WTC11 (cell line): ENCODE measurements around the gene SERTAD1. TPM values are rescaled to one million over a fixed set of nuclear protein-coding genes. Genes with fewer than 3 reads are reported as not detected.
A peak's percentile ranks its signal among the peaks of the same experiment; 100 is the strongest.

ENCODE experiments used
- ATAC-seq: fragments of 200-7000 bp; cut with Tn5 transposase; 2 replicates; pipeline ENCODE4 v1.10.0; 2021; ENCODE audit warnings: mild to moderate bottlenecking, moderate library complexity
- CTCF ChIA-PET: fragments of 300-600 bp; sonication (Branson Sonifier 250); formaldehyde crosslinking; loops from one replicate; lab custom pipeline; 2021; ENCODE audit warnings: antibody characterized with exemption; lab: Charles Lee
- POLR2A ChIA-PET: fragments of 350-600 bp; sonication (Branson Sonifier 250); formaldehyde crosslinking; loops from one replicate; lab custom pipeline; 2021; ENCODE audit warnings: antibody characterized with exemption; lab: Charles Lee
- DNase-seq: peaks from one replicate; pipeline ENCODE4 v3.0.0; 2021; ENCODE audit warnings: low spot score
- H3K27ac Mint-ChIP-seq: 2 replicates; pipeline ENCODE4 v1.8.0; 2021; ENCODE audit warnings: mixed read lengths
- H3K27me3 Mint-ChIP-seq: 2 replicates; pipeline ENCODE4 v1.8.0; 2021; ENCODE audit warnings: low read depth, mild to moderate bottlenecking, moderate library complexity, mixed read lengths
- H3K36me3 Mint-ChIP-seq: 2 replicates; pipeline ENCODE4 v1.8.0; 2021; ENCODE audit warnings: mixed read lengths
- H3K4me1 Mint-ChIP-seq: 2 replicates; pipeline ENCODE4 v1.8.0; 2022; ENCODE audit warnings: mixed read lengths
- H3K4me3 Mint-ChIP-seq: 2 replicates; pipeline ENCODE4 v1.8.0; 2021; ENCODE audit warnings: mild to moderate bottlenecking, moderate library complexity, mixed read lengths
- H3K9me3 Mint-ChIP-seq: 2 replicates; pipeline ENCODE4 v1.8.0; 2021; ENCODE audit warnings: mixed read lengths
- ELF4 ChIP-seq: sonication (generic); formaldehyde crosslinking; IDR thresholded peaks from 2 replicates; pipeline ENCODE4 v1.8.1; 2022; ENCODE audit warnings: low read depth, mild to moderate bottlenecking, moderate library complexity, missing genetic modification reagents
- EMX1 ChIP-seq: fragments of 250-450 bp; sonication (Bioruptor Pico); IDR thresholded peaks from 2 replicates; pipeline ENCODE4 v1.8.0; 2021; ENCODE audit warnings: mild to moderate bottlenecking
- ETV6 ChIP-seq: sonication (generic); formaldehyde crosslinking; IDR thresholded peaks from 2 replicates; pipeline ENCODE4 v1.8.1; 2022; ENCODE audit warnings: mild to moderate bottlenecking, missing genetic modification reagents
- FOXK1 ChIP-seq: sonication (generic); formaldehyde crosslinking; IDR thresholded peaks from 2 replicates; pipeline ENCODE4 v1.8.0; 2022; ENCODE audit warnings: mild to moderate bottlenecking, moderate library complexity, missing genetic modification reagents
- FOXP1 ChIP-seq: sonication (generic); formaldehyde crosslinking; IDR thresholded peaks from 2 replicates; pipeline ENCODE4 v1.8.0; 2022; ENCODE audit warnings: missing genetic modification reagents, mild to moderate bottlenecking, moderate library complexity, borderline replicate concordance
- IRF2 ChIP-seq: sonication (generic); formaldehyde crosslinking; IDR thresholded peaks from 2 replicates; pipeline ENCODE4 v1.8.0; 2022; ENCODE audit warnings: low read depth, missing genetic modification reagents, borderline replicate concordance
- MYBL2 ChIP-seq: sonication (generic); formaldehyde crosslinking; IDR thresholded peaks from 2 replicates; pipeline ENCODE4 v1.8.1; 2023; ENCODE audit warnings: mild to moderate bottlenecking, moderate library complexity, missing genetic modification reagents
- NFYB ChIP-seq: sonication (generic); formaldehyde crosslinking; conservative IDR thresholded peaks from 2 replicates; pipeline ENCODE4 v1.8.0; 2022; ENCODE audit warnings: low read depth, missing genetic modification reagents
- NR1H2 ChIP-seq: sonication (generic); formaldehyde crosslinking; IDR thresholded peaks from 2 replicates; pipeline ENCODE4 v1.9.0; 2021; ENCODE audit warnings: mild to moderate bottlenecking, moderate library complexity, missing genetic modification reagents
- SMAD3 ChIP-seq: sonication (generic); formaldehyde crosslinking; IDR thresholded peaks from 2 replicates; pipeline ENCODE4 v1.8.0; 2022; ENCODE audit warnings: missing genetic modification reagents, mild to moderate bottlenecking, borderline replicate concordance
- SMAD4 ChIP-seq: sonication (generic); formaldehyde crosslinking; IDR thresholded peaks from 2 replicates; pipeline ENCODE4 v1.8.0; 2022; ENCODE audit warnings: mild to moderate bottlenecking, missing genetic modification reagents
- SP1 ChIP-seq: sonication (generic); formaldehyde crosslinking; conservative IDR thresholded peaks from 2 replicates; pipeline ENCODE4 v1.8.1; 2022; ENCODE audit warnings: missing genetic modification reagents
- ZNF121 ChIP-seq: sonication (generic); formaldehyde crosslinking; IDR thresholded peaks from 2 replicates; pipeline ENCODE4 v1.8.0; 2023; ENCODE audit warnings: missing genetic modification reagents
- ZNF219 ChIP-seq: sonication (generic); formaldehyde crosslinking; IDR thresholded peaks from 2 replicates; pipeline ENCODE4 v1.8.0; 2023; ENCODE audit warnings: missing genetic modification reagents, mild to moderate bottlenecking, borderline replicate concordance
- ZNF263 ChIP-seq: sonication (generic); formaldehyde crosslinking; IDR thresholded peaks from 2 replicates; pipeline ENCODE4 v1.8.1; 2022; ENCODE audit warnings: low read depth, mild to moderate bottlenecking, moderate library complexity, missing genetic modification reagents
- total RNA-seq: library from RNA; stranded (reverse); gene quantifications from 3 replicates; pipeline ENCODE4 v1.2.3, GENCODE V29; 2021
- TF ChIP-seq, protein P1 (sequence below): sonication (generic); formaldehyde crosslinking; IDR thresholded peaks from 2 replicates; pipeline ENCODE4 v1.8.0; 2022; ENCODE audit warnings: mild to moderate bottlenecking, missing genetic modification reagents
- TF ChIP-seq, protein P2 (sequence below): sonication (generic); formaldehyde crosslinking; IDR thresholded peaks from 2 replicates; pipeline ENCODE4 v1.8.1; 2022; ENCODE audit warnings: missing genetic modification reagents, borderline replicate concordance
- TF ChIP-seq, protein P3 (sequence below): sonication (generic); formaldehyde crosslinking; IDR thresholded peaks from 2 replicates; pipeline ENCODE4 v1.8.1; 2023; ENCODE audit warnings: mild to moderate bottlenecking, missing genetic modification reagents, borderline replicate concordance
- TF ChIP-seq, protein P4 (sequence below): sonication (generic); formaldehyde crosslinking; IDR thresholded peaks from 2 replicates; pipeline ENCODE4 v1.8.0; 2022; ENCODE audit warnings: mild to moderate bottlenecking, missing genetic modification reagents
- TF ChIP-seq, protein P5 (sequence below): fragments of 250-450 bp; sonication (Bioruptor Pico); IDR thresholded peaks from 2 replicates; pipeline ENCODE4 v1.8.0; 2021; ENCODE audit warnings: mild to moderate bottlenecking
- TF ChIP-seq, protein P6 (sequence below): fragments of 250-450 bp; sonication (Bioruptor Pico); IDR thresholded peaks from 2 replicates; pipeline ENCODE4 v1.9.0; 2021; ENCODE audit warnings: mild to moderate bottlenecking
- TF ChIP-seq, protein P7 (sequence below): fragments of 250-450 bp; sonication (Bioruptor Pico); IDR thresholded peaks from 2 replicates; pipeline ENCODE4 v2.1.2; 2022; ENCODE audit warnings: mild to moderate bottlenecking, moderate library complexity

SERTAD1 gene
- total RNA-seq, 1 experiment from 2014 or later = 6.8 TPM

DNA sequence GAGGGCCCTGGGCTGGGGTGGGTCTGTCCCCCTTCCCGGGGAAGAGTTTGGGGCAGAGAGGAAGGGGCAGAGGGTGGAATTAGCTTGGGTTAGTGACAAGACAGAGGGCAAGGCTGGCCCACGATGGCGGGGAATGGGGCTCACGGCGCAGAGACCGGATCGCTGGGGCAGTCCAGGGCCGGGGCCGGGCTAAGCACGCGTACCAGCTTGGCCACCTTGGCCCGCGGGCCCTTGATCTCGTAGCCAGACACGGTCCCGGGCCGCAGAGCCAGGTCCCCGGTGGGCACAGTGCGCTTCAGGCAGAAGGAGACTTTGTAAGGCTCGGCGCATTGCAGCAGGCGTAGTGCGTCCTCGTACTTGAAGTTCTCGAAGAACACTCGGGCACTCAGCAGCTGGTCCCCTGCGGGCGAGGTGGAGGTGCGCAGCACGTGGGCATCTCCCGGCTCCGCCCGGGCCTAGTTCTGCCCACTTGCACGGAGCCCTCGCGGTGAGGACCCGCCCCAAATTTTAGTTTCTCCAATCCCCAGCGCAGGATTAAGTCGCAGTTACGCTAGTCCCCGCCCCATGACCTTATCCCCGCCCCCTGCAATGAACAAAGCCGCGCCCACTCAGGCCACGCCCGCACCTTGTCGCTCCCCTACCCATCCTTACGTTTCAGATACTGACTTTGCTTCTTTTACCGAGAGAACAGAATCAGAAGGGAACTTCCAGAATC lies 27.2 kb downstream of the SERTAD1 start (continued):
- TF ChIP-seq ELF4 (CRISPR knock-in tag) = no peak
- TF ChIP-seq, protein P1, sequence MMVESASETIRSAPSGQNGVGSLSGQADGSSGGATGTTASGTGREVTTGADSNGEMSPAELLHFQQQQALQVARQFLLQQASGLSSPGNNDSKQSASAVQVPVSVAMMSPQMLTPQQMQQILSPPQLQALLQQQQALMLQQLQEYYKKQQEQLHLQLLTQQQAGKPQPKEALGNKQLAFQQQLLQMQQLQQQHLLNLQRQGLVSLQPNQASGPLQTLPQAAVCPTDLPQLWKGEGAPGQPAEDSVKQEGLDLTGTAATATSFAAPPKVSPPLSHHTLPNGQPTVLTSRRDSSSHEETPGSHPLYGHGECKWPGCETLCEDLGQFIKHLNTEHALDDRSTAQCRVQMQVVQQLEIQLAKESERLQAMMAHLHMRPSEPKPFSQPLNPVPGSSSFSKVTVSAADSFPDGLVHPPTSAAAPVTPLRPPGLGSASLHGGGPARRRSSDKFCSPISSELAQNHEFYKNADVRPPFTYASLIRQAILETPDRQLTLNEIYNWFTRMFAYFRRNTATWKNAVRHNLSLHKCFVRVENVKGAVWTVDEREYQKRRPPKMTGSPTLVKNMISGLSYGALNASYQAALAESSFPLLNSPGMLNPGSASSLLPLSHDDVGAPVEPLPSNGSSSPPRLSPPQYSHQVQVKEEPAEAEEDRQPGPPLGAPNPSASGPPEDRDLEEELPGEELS (CRISPR knock-in tag) = peak; percentile 95
- TF ChIP-seq MYBL2 = no peak
- TF ChIP-seq FOXK1 = 0 out of 2 replicates have a peak, but pooled peaks have one; percentile 44
- 0 out of 2 replicates have a peak, but pooled peaks have one; percentile 39 for TF ChIP-seq SMAD4 (CRISPR knock-in tag)
- TF ChIP-seq, protein P2, sequence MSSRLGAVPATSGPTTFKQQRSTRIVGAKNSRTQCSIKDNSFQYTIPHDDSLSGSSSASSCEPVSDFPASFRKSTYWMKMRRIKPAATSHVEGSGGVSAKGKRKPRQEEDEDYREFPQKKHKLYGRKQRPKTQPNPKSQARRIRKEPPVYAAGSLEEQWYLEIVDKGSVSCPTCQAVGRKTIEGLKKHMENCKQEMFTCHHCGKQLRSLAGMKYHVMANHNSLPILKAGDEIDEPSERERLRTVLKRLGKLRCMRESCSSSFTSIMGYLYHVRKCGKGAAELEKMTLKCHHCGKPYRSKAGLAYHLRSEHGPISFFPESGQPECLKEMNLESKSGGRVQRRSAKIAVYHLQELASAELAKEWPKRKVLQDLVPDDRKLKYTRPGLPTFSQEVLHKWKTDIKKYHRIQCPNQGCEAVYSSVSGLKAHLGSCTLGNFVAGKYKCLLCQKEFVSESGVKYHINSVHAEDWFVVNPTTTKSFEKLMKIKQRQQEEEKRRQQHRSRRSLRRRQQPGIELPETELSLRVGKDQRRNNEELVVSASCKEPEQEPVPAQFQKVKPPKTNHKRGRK (CRISPR knock-in tag) = no peak
- TF ChIP-seq ZNF121 (CRISPR knock-in tag) = peak; percentile 43; the same call in 1 of the 2 replicates
- TF ChIP-seq, protein P3, sequence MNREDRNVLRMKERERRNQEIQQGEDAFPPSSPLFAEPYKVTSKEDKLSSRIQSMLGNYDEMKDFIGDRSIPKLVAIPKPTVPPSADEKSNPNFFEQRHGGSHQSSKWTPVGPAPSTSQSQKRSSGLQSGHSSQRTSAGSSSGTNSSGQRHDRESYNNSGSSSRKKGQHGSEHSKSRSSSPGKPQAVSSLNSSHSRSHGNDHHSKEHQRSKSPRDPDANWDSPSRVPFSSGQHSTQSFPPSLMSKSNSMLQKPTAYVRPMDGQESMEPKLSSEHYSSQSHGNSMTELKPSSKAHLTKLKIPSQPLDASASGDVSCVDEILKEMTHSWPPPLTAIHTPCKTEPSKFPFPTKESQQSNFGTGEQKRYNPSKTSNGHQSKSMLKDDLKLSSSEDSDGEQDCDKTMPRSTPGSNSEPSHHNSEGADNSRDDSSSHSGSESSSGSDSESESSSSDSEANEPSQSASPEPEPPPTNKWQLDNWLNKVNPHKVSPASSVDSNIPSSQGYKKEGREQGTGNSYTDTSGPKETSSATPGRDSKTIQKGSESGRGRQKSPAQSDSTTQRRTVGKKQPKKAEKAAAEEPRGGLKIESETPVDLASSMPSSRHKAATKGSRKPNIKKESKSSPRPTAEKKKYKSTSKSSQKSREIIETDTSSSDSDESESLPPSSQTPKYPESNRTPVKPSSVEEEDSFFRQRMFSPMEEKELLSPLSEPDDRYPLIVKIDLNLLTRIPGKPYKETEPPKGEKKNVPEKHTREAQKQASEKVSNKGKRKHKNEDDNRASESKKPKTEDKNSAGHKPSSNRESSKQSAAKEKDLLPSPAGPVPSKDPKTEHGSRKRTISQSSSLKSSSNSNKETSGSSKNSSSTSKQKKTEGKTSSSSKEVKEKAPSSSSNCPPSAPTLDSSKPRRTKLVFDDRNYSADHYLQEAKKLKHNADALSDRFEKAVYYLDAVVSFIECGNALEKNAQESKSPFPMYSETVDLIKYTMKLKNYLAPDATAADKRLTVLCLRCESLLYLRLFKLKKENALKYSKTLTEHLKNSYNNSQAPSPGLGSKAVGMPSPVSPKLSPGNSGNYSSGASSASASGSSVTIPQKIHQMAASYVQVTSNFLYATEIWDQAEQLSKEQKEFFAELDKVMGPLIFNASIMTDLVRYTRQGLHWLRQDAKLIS (CRISPR knock-in tag) = no peak
- TF ChIP-seq, protein P4, sequence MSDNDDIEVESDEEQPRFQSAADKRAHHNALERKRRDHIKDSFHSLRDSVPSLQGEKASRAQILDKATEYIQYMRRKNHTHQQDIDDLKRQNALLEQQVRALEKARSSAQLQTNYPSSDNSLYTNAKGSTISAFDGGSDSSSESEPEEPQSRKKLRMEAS (CRISPR knock-in tag) = peak; percentile 97
- TF ChIP-seq ETV6 (CRISPR knock-in tag) = peak; percentile 65; the same call in 1 of the 2 replicates
- TF ChIP-seq FOXP1 (CRISPR knock-in tag) = peak; percentile 76; the same call in 1 of the 2 replicates
- peak; percentile 73 for TF ChIP-seq SP1 (CRISPR knock-in tag)

DNA sequence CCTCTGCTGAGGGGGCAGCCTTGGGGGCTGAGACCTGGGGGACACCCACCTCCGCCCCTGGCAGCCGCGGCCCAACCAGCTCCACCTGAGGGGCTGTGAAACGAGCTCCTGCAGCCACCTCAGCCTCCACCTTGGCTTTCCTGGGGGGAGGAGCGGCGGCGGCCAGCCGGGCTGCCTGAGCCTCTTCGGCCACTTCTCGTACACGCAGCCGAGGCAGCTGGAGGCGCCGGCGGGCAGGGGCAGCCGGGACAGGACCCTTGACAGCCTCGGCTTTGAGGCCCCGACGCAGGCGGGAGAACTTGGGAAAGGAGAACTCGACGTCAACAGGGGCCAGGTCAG lies 28.3 kb downstream of the SERTAD1 start:
- POLR2A ChIA-PET = interaction anchor here (1.1 kb wide), 1 partner anchor 46 kb away, joined by 3 read pairs; no protein-coding TSS in a partner anchor
- TF ChIP-seq ZNF219 (CRISPR knock-in tag) (no peak), SMAD3 (CRISPR knock-in tag) (no peak), NFYB (CRISPR knock-in tag) (no peak), IRF2 (CRISPR knock-in tag) (no peak), NR1H2 (CRISPR knock-in tag) (no peak), EMX1 (CRISPR knock-in tag) (no peak), ZNF263 (CRISPR knock-in tag) (no peak)
- TF ChIP-seq, protein P5, sequence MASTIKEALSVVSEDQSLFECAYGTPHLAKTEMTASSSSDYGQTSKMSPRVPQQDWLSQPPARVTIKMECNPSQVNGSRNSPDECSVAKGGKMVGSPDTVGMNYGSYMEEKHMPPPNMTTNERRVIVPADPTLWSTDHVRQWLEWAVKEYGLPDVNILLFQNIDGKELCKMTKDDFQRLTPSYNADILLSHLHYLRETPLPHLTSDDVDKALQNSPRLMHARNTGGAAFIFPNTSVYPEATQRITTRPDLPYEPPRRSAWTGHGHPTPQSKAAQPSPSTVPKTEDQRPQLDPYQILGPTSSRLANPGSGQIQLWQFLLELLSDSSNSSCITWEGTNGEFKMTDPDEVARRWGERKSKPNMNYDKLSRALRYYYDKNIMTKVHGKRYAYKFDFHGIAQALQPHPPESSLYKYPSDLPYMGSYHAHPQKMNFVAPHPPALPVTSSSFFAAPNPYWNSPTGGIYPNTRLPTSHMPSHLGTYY = no peak
- TF ChIP-seq, protein P6, sequence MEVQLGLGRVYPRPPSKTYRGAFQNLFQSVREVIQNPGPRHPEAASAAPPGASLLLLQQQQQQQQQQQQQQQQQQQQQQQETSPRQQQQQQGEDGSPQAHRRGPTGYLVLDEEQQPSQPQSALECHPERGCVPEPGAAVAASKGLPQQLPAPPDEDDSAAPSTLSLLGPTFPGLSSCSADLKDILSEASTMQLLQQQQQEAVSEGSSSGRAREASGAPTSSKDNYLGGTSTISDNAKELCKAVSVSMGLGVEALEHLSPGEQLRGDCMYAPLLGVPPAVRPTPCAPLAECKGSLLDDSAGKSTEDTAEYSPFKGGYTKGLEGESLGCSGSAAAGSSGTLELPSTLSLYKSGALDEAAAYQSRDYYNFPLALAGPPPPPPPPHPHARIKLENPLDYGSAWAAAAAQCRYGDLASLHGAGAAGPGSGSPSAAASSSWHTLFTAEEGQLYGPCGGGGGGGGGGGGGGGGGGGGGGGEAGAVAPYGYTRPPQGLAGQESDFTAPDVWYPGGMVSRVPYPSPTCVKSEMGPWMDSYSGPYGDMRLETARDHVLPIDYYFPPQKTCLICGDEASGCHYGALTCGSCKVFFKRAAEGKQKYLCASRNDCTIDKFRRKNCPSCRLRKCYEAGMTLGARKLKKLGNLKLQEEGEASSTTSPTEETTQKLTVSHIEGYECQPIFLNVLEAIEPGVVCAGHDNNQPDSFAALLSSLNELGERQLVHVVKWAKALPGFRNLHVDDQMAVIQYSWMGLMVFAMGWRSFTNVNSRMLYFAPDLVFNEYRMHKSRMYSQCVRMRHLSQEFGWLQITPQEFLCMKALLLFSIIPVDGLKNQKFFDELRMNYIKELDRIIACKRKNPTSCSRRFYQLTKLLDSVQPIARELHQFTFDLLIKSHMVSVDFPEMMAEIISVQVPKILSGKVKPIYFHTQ (CRISPR knock-in tag) = no peak
- TF ChIP-seq, protein P7, sequence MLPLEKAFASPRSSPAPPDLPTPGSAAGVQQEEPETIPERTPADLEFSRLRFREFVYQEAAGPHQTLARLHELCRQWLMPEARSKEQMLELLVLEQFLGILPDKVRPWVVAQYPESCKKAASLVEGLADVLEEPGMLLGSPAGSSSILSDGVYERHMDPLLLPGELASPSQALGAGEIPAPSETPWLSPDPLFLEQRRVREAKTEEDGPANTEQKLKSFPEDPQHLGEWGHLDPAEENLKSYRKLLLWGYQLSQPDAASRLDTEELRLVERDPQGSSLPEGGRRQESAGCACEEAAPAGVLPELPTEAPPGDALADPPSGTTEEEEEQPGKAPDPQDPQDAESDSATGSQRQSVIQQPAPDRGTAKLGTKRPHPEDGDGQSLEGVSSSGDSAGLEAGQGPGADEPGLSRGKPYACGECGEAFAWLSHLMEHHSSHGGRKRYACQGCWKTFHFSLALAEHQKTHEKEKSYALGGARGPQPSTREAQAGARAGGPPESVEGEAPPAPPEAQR (CRISPR knock-in tag) = no peak
- Mint-ChIP-seq H3K36me3 (no peaks in the 10 kb centered on the region), H3K27ac (no peak overlapping the region), H3K27me3 (peaks cover 37% of the 10 kb centered on the region), H3K4me1 (peaks cover 6% of the 10 kb centered on the region), H3K4me3 (no peak overlapping the region), H3K9me3 (no peaks in the 10 kb centered on the region)
- DNase-seq (no peak), ATAC-seq (no peak)
- CTCF ChIA-PET = interaction anchor here (1.1 to 1.3 kb wide), 2 partner anchors 23 to 92 kb away, joined by 5 to 6 read pairs; no protein-coding TSS in a partner anchor
